NCI-H82 (cell line): ENCODE results near the gene BMPER.

ENCODE experiments used
- DNase-seq: peaks from one replicate; lab custom pipeline; 2025; lab: John Stamatoyannopoulos, UW

The BMPER gene

GRCh38 chr7:34064519-34065158 lies 159.3 kb downstream of the BMPER start:
- no peak for DNase-seq

- DNase-seq: no peak
Measured at GRCh38 chr7:34066411-34066810, 161.1 kb downstream of the BMPER start.

- DNase-seq: no peak
Measured at GRCh38 chr7:34067005-34067778, 161.9 kb downstream of the BMPER start.

- DNase-seq: no peak
Measured at GRCh38 chr7:34069676-34070075, 164.3 kb downstream of the BMPER start.

GRCh38 chr7:34070511-34071323 lies 165.4 kb downstream of the BMPER start:
- DNase-seq: no peak

- DNase-seq: no peak
Measured at GRCh38 chr7:34073676-34074075, 168.3 kb downstream of the BMPER start.

- no peak for DNase-seq
Measured at GRCh38 chr7:34074421-34074820, 169.1 kb downstream of the BMPER start.

- no peak for DNase-seq
Measured at GRCh38 chr7:34075523-34076370, 170.4 kb downstream of the BMPER start.

- DNase-seq: no peak
Measured at GRCh38 chr7:34077168-34077567, 171.8 kb downstream of the BMPER start.

- DNase-seq: no peak
Measured at GRCh38 chr7:34078864-34079263, 173.5 kb downstream of the BMPER start.

- no peak for DNase-seq
Measured at GRCh38 chr7:34080513-34080912, 175.2 kb downstream of the BMPER start.

- no peak for DNase-seq
Measured at GRCh38 chr7:34081935-34082334, 176.6 kb downstream of the BMPER start.

- DNase-seq: no peak
Measured at GRCh38 chr7:34083440-34083839, 178.1 kb downstream of the BMPER start.

GRCh38 chr7:34084651-34085050 lies 179.3 kb downstream of the BMPER start:
- no peak for DNase-seq

- DNase-seq: no peak
Measured at GRCh38 chr7:34086064-34086463, 180.7 kb downstream of the BMPER start.

- no peak for DNase-seq
Measured at GRCh38 chr7:34086981-34087380, 181.6 kb downstream of the BMPER start.

- peak; percentile 61 for DNase-seq
Measured at GRCh38 chr7:34087892-34088891, 182.9 kb downstream of the BMPER start.

- DNase-seq: no peak
Measured at GRCh38 chr7:34090816-34091215, 185.5 kb downstream of the BMPER start.

GRCh38 chr7:34091321-34091917 lies 186.1 kb downstream of the BMPER start:
- DNase-seq: peak; percentile 57

GRCh38 chr7:34093276-34093675 lies 187.9 kb downstream of the BMPER start:
- no peak for DNase-seq
